CD14-positive monocyte (primary cell): ENCODE data around the gene ARID1B. TPM values are rescaled to one million over a fixed set of nuclear protein-coding genes. Genes with fewer than 3 reads are reported as not detected.

Experiments used
- DNase-seq, 3 donors: peaks; one replicate each; pipeline ENCODE4 v3.0.0-alpha.2; 2011 to 2022
- H2AFZ ChIP-seq: 2 replicates; pipeline ENCODE4 v1.6.0; 2012; ENCODE audit warnings: mild to moderate bottlenecking, low read depth, low read length, inconsistent platforms; ENCODE audit not compliant: insufficient read depth, poor library complexity, severe bottlenecking
- H3K27ac ChIP-seq, 2 donors: 1 replicate in 1 of 2; 2 replicates in 1 of 2; pipeline ENCODE4 v1.5.1; 2012 to 2013; ENCODE audit warnings: low read length in 2 of 2, control low read depth in 1 of 2, inconsistent platforms in 1 of 2, low read depth in 1 of 2, mild to moderate bottlenecking in 1 of 2
- H3K27me3 ChIP-seq, 2 donors: one replicate each; pipeline versions ENCODE4 v1.6.0 to v1.6.1; 2011 to 2013; ENCODE audit warnings: low read length in 2 of 2; ENCODE audit not compliant: control insufficient read depth in 2 of 2, insufficient read depth in 2 of 2
- H3K36me3 ChIP-seq, 2 donors: replicated peaks in 1 of 2; 1 replicate in 1 of 2; 2 replicates in 1 of 2; pipeline versions ENCODE4 v1.5.1 to v1.6.1; 2012 to 2013; ENCODE audit warnings: low read length in 2 of 2, control low read depth in 1 of 2, inconsistent platforms in 1 of 2, mild to moderate bottlenecking in 1 of 2; ENCODE audit not compliant: insufficient read depth in 2 of 2, control insufficient read depth in 1 of 2
- H3K4me1 ChIP-seq, 2 donors: 1 replicate in 1 of 2; 2 replicates in 1 of 2; pipeline versions ENCODE4 v1.5.1 to v1.6.1; 2012 to 2013; ENCODE audit warnings: low read length in 2 of 2, control low read depth in 1 of 2, inconsistent platforms in 1 of 2, mild to moderate bottlenecking in 1 of 2, moderate library complexity in 1 of 2; ENCODE audit not compliant: insufficient read depth in 2 of 2, control insufficient read depth in 1 of 2
- H3K4me2 ChIP-seq: replicated peaks from 2 replicates; pipeline ENCODE3; 2012; ENCODE audit warnings: low read length, moderate library complexity, mild to moderate bottlenecking; ENCODE audit not compliant: poor library complexity, severe bottlenecking; ENCODE audit errors: extremely low read depth
- H3K4me3 ChIP-seq, 3 experiments: fragments of 200-600 bp in 1 of 3; sonication (generic) in 1 of 3; replicated peaks in 1 of 3; 1 replicate in 2 of 3; 2 replicates in 1 of 3; pipeline ENCODE4 v1.5.1; 2011 to 2013; ENCODE audit warnings: low read length in 3 of 3, mild to moderate bottlenecking in 3 of 3, control low read depth in 2 of 3, low read depth in 2 of 3, inconsistent platforms in 1 of 3, moderate library complexity in 1 of 3
- H3K79me2 ChIP-seq: 2 replicates; pipeline ENCODE4 v1.6.0; 2012; ENCODE audit warnings: mild to moderate bottlenecking, control low read depth, inconsistent platforms, low read length, moderate library complexity; ENCODE audit not compliant: insufficient read depth
- H3K9ac ChIP-seq: 2 replicates; pipeline ENCODE4 v1.6.0; 2017; ENCODE audit warnings: low read length, mild to moderate bottlenecking; ENCODE audit not compliant: insufficient read depth, poor library complexity, severe bottlenecking
- H3K9me3 ChIP-seq, 2 donors: replicated peaks in 1 of 2; 1 replicate in 1 of 2; 2 replicates in 1 of 2; pipeline versions ENCODE4 v1.5.1 to v1.6.1; 2012 to 2013; ENCODE audit warnings: low read length in 2 of 2, control low read depth in 1 of 2; ENCODE audit not compliant: control insufficient read depth in 1 of 2, insufficient read depth in 1 of 2
- H4K20me1 ChIP-seq: 2 replicates; pipeline ENCODE4 v1.6.0; 2012; ENCODE audit warnings: mild to moderate bottlenecking, low read length, control low read depth, moderate library complexity; ENCODE audit not compliant: insufficient read depth
- H3K27ac Mint-ChIP-seq, 7 donors: one replicate each; pipeline ENCODE4 v1.8.0; 2020; ENCODE audit warnings: mild to moderate bottlenecking in 7 of 7, mixed read lengths in 7 of 7, moderate library complexity in 6 of 7, inconsistent platforms in 2 of 7
- H3K27me3 Mint-ChIP-seq, 3 donors: one replicate each; pipeline ENCODE4 v1.8.0; 2021 to 2022; ENCODE audit warnings: low read depth in 3 of 3, mild to moderate bottlenecking in 3 of 3, mixed read lengths in 3 of 3, moderate library complexity in 3 of 3, inconsistent platforms in 1 of 3
- H3K36me3 Mint-ChIP-seq, 2 donors: one replicate each; pipeline ENCODE4 v1.8.0; 2020; ENCODE audit warnings: mixed read lengths in 2 of 2, inconsistent platforms in 1 of 2, mild to moderate bottlenecking in 1 of 2
- H3K4me1 Mint-ChIP-seq: one replicate; pipeline ENCODE4 v1.8.0; 2020; ENCODE audit warnings: mild to moderate bottlenecking, mixed read lengths
- H3K4me3 Mint-ChIP-seq, 2 donors: one replicate each; pipeline ENCODE4 v1.8.0; 2020; ENCODE audit warnings: mild to moderate bottlenecking in 2 of 2, mixed read lengths in 2 of 2, moderate library complexity in 1 of 2
- H3K9me3 Mint-ChIP-seq, 7 donors: one replicate each; pipeline ENCODE4 v1.8.0; 2020 to 2022; ENCODE audit warnings: mixed read lengths in 7 of 7, mild to moderate bottlenecking in 6 of 7, moderate library complexity in 6 of 7, inconsistent platforms in 2 of 7
- CTCF ChIP-seq: fragments of 200-600 bp; IDR thresholded peaks from one replicate; pipeline ENCODE4 v1.8.0; 2022; ENCODE audit warnings: antibody characterized with exemption, mild to moderate bottlenecking
- WGBS: methylation state at CpG from one replicate; pipeline ENCODE4 v1.1.5; 2013; ENCODE audit warnings: missing lambda C conversion rate; ENCODE audit not compliant: insufficient coverage; 5-methylcytosine and 5-hydroxymethylcytosine counted together
- intact Hi-C, 2 donors: fragments of 100-400 bp; cut with micrococcal nuclease; formaldehyde crosslinking; loops; one replicate each; pipeline versions ENCODE4 v1.15.0 to v1.15.1; 2023
- polyA plus RNA-seq, 3 donors: library from polyadenylated mRNA; depleted of rRNA in 1 of 3; unstranded in 2 of 3; stranded (reverse) in 1 of 3; fragments of 300-500 nt in 2 of 3; fragments of >200 nt in 1 of 3; fragmentation: Illumina TruSeq in 2 of 3; gene quantifications; 1 replicate in 2 of 3; 2 replicates in 1 of 3; pipeline ENCODE4 v1.2.3, GENCODE V29; 2012 to 2021

The ARID1B gene
- polyA plus RNA-seq, 3 donors, result 3.2 to 22.1 (median 3.8) TPM

- H3K27ac ChIP-seq, result no peak overlapping the region
- peak overlapping the region in 1 of 7 donors; percentile 42 for H3K27ac Mint-ChIP-seq
- H3K36me3 ChIP-seq, result peaks cover 71 to 98% of the 10 kb centered on the region in 2 donors
- peaks cover 0 to 2% (median 0%) of the 10 kb centered on the region in 7 donors for H3K9me3 Mint-ChIP-seq
- 90% methylated on average over 3 of the region's 5 CpGs for WGBS
- H3K4me1 ChIP-seq, result no peaks in the 10 kb centered on the region
- H3K9ac ChIP-seq, result no peak overlapping the region
- TF ChIP-seq CTCF, result no peak
- no peak for DNase-seq
- intact Hi-C loops, result no loop called here
- no peak overlapping the region for H3K4me2 ChIP-seq
- no peak overlapping the region for H2AFZ ChIP-seq
- no peaks in the 10 kb centered on the region for H3K27me3 Mint-ChIP-seq
- H4K20me1 ChIP-seq, result no peaks in the 10 kb centered on the region
- H3K27me3 ChIP-seq, result no peaks in the 10 kb centered on the region
- no peak overlapping the region for H3K4me3 ChIP-seq
- H3K36me3 Mint-ChIP-seq, result peaks cover 74 to 78% of the 10 kb centered on the region in 2 donors
- no peaks in the 10 kb centered on the region for H3K9me3 ChIP-seq
- no peaks in the 10 kb centered on the region for H3K79me2 ChIP-seq
- H3K4me3 Mint-ChIP-seq, result no peak overlapping the region
- H3K4me1 Mint-ChIP-seq, result no peaks in the 10 kb centered on the region
Observed at GRCh38 chr6:157193443-157193996, 416.3 kb downstream of the ARID1B start.

GRCh38 chr6:157194110-157194509 is 416.9 kb downstream of the ARID1B start:
- no peak overlapping the region for H3K27ac ChIP-seq
- H3K4me1 Mint-ChIP-seq, result no peaks in the 10 kb centered on the region
- DNase-seq, result no peak
- H3K9ac ChIP-seq, result no peak overlapping the region
- H4K20me1 ChIP-seq, result no peaks in the 10 kb centered on the region
- H3K9me3 Mint-ChIP-seq, result peaks cover 0 to 2% (median 0%) of the 10 kb centered on the region in 7 donors
- H3K27me3 Mint-ChIP-seq, result no peaks in the 10 kb centered on the region
- H3K4me2 ChIP-seq, result no peak overlapping the region
- intact Hi-C loops, result no loop called here
- WGBS, result no CpG with 5 or more reads among the region's 2 CpGs
- H2AFZ ChIP-seq, result no peak overlapping the region
- no peaks in the 10 kb centered on the region for H3K27me3 ChIP-seq
- no peaks in the 10 kb centered on the region for H3K9me3 ChIP-seq
- H3K4me3 Mint-ChIP-seq, result no peak overlapping the region
- H3K36me3 Mint-ChIP-seq, result peaks cover 76 to 81% of the 10 kb centered on the region in 2 donors
- TF ChIP-seq CTCF, result no peak
- peak overlapping the region in 1 of 7 donors; percentile 26 for H3K27ac Mint-ChIP-seq
- no peaks in the 10 kb centered on the region for H3K4me1 ChIP-seq
- peaks cover 72 to 98% of the 10 kb centered on the region in 2 donors for H3K36me3 ChIP-seq
- H3K79me2 ChIP-seq, result no peaks in the 10 kb centered on the region
- no peak overlapping the region for H3K4me3 ChIP-seq
